ENCODE results near the gene EPB41L3. TPM values are rescaled to one million over a fixed set of nuclear protein-coding genes. Genes with fewer than 3 reads are reported as not detected.
"Not testable (repeated sequence)": the region's sequence is repeated elsewhere in the genome, so short reads cannot be mapped to it uniquely, and the experiment has no call there.

The EPB41L3 gene
- polyA plus RNA-seq (ENCODE audit: insufficient read depth in 1 of 5, insufficient read length in 5 of 5, low replicate concordance in 1 of 5), result 10 to 100 TPM; 30.1 to 42.2 (median 40.5) TPM
- long read RNA-seq, donor 1, partial matches to known transcripts, result 0 of 2 reads
- long read RNA-seq, donor 1, other reads (novel, unspliced or antisense), result 0 of 2 reads
- long read RNA-seq, donor 2, partial matches to known transcripts, result 0 of 1 reads
- long read RNA-seq, donor 2, other reads (novel, unspliced or antisense), result 0 of 1 reads
- long read RNA-seq, donor 3, result 0 reads
- long read RNA-seq, donor 4, partial matches to known transcripts, result 0 of 1 reads
- long read RNA-seq, donor 4, other reads (novel, unspliced or antisense), result 0 of 1 reads
- long read RNA-seq, donor 5, partial matches to known transcripts, result 0 of 1 reads
- long read RNA-seq, donor 5, other reads (novel, unspliced or antisense), result 0 of 1 reads
- long read RNA-seq, donor 6, partial matches to known transcripts, result 0 of 2 reads
- long read RNA-seq, donor 6, other reads (novel, unspliced or antisense), result 0 of 2 reads
- long read RNA-seq, donor 7, partial matches to known transcripts, result 0 of 1 reads
- long read RNA-seq, donor 7, other reads (novel, unspliced or antisense), result 0 of 1 reads
- long read RNA-seq, donor 8, partial matches to known transcripts, result 0 of 1 reads
- long read RNA-seq, donor 8, other reads (novel, unspliced or antisense), result 0 of 1 reads

DNA sequence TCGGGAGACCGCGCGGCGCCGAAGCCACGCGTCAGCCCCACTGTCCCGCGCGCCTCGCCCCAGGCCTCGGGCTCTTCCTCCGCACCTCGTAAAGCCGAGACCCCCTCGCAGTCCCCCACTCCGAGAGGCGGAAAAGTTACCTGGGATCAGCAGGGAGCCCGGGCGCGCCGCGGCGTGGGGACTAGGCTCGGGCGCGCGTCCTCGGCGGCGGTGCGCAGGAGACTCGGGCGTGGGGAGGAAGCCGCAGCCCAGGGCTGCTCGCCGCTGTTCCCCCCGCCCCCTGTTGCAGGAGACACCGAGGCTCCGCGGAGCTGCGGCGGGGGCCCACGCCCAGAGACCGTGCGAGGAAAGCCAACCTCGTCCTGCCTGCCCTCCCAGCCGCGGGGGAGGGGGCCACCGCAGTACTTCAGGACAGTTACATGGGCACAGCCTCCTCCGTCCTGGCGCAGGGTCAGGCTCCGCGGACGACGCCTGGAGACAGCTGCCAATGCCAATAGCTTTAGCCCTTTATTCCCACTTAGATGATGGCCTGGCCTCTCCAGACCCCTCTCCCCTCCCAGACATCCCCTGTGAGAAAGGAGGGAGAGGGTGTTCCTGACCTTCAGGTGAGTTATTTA is at the start of gene EPB41L3:
EPB41L3 (minus strand) TSS at position 225 of the 617 bp plus-strand sequence. CDS start 54,814 bp downstream, outside the sequence.
- DNase-seq, result no peak

DNA sequence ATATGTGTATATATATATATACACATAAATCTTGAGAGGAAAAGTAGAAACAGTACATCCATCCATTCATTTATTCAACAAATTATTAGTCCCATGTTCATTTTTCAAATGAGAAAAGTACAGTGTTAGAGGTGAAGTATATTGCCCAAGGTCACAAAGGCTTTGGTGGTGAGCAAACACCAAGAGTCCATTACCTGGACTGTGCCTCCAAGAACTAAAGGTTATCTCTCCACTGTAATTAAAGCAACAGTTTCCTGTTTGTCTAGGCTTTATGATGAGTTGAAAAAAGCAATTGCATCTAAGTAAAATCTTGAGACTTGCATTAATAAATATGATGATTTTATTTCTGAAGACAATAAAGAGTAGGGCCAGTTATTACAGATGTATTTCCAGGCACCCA is 44.7 kb upstream of the EPB41L3 start:
- no peak for DNase-seq

DNA sequence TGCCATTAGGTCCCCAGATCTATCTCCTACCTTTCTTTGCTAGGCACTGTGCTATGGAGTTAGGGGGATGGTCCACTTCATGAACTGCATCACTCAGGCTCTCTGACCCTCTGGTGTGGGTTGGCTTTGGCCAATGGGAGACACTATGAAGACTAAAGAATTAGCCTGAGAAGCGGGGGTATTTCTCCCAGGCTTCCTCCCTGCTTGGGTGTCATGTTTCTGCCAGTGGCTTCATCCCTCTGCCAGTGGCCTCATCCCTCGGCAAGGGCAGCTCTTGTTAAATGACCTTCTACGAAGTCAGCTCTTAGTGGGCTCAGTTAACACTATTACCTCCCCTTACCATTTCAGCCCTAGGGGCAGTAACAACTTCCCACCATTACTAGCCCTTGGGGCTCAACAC is 41.9 kb upstream of the EPB41L3 start:
- DNase-seq, result no peak

DNA sequence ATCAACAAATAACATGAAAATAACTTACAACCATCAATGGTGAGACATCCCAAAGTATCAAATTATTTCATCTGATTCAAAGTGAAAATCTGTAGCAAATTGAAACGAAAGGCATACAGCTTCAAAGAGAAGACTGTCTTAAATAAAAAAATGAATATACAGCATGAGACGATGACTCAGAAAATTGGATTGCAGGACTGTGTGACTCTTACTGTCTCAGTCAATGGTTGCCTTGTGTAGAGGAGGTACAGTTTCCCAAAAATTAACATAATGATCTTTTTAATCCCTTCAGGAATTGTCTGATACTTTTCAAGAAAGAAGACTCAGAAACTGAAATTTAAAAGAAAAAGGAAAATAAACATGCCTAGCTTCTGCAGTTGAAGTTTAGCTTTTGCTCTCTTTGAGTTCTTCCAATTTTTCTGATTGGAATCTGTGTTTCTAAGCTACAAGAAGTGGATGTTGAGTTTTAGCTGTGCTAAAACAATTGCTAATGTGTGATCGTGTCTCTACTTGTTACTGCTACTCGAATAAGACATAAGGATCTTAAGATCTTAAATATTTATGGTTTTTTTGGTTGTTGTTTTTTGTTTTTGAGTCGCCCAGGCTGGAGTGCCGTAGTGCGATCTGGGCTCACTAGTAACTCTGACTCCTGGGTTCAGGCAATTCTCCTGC is 41.1 kb upstream of the EPB41L3 start:
- DNase-seq, result no peak

DNA sequence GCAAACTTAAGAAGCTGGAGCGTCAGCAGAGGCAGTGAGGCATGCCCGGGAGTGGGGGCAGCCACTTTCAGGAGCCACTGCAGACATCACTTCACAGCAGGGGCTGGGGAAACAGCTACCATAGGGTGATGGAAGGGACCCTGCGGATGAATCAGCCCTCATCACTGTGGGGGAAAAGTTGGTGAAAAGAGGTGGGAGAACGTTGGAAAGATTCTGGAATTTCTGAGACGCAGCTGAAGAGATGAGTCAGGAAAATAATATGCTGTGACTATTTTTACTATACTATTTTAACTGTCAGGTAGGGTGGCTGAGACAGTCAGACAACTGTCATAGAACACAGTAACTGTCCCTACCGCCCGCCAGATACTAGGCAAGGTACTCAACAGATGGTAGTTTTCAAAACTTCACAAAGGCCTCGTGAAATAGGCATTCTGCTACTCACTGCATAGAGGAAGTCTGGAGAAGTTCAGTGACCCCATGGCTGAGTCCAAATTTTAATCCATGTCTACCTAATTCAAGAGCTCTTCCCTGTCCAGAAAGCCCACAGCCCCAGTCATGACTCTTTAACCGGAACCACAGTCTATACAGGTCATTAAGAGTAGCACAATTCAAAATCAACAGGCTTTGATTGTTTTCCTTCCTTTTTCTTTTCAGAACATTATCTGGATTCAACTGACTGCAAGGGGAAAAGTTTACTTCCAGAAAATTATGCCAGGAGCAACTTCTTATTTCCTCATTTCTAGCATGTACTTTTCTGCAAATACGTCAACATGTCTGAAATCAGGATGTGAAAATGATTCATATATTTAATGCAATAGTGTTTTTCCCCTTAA is 39.3 kb upstream of the EPB41L3 start:
- DNase-seq, result no peak

DNA sequence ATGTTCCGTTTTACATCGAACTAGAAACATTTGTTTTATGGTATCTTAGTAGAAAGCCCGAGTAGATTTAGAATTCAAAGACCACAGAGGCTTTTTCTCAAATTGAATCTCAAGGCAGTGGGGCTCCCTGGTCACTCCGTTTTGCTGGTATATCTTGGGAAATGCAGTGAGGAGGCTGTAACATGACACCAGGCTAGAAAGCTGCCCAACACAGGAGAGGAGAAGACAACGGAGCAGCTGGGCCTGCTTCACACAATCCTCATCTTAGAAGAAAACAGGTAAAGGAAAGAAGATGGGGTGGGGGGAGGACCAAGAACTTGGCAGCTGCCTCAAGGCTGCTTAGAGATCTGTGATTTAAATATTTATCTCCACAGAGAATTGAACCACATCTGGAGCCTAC is 38.3 kb upstream of the EPB41L3 start:
- DNase-seq, result peak in 1 of 2 donors; percentile 45

DNA sequence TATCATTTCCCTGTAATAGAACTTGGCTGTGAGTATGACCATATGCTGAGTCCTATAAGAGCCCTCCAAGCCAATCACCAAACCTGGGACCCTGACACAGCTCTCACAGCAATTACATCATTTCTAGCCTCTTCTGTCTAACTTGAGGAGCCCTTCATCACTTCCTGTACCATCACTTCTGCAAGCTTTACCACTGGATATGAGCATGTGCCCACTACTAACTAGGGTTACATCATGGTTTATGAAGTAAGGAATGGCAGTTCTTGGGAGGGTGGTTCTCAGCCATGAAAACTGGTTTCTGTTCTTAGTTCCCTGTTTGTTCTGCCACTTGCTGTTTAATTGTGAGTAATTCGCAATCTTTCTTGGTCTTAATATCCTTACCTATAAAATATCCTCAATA is 31.0 kb upstream of the EPB41L3 start:
- no peak for DNase-seq

DNA sequence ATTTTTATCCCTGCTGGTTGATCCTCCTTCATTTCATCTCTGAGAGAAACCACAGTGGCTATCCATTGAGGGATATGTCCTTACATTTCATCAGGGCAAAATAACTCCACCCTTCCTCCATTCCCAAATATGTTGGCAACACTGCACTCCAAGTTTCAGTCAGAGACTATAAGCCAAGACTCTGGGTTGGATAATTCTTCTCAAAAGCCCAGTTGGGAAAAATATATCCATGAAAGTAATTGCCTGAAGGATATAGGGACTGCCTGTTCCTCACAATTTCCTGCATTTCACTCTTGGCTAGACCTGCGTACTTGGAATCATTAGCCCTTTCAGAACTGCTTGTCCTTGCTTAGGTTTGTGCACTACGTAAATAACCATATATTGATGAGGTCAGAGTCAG is 27.9 kb upstream of the EPB41L3 start:
- no peak for DNase-seq

DNA sequence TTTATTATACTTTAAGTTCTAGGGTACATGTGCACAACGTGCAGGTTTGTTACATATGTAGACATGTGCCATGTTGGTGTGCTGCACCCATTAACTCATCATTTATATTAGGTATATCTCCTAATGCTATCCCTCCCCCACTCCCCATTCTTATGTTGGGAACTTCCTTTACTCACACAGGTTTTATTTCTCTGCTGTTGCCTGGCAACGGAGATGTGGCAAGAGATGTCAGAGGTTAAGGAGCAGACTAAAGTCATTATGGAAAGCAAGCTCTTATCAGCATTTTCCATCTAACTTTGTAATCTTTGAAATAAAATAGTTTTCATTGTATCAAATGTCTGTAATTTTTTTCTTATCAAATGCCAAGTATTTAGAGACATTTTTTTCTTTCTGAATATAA is 26.8 kb upstream of the EPB41L3 start:
- DNase-seq, result not testable (repeated sequence)

DNA sequence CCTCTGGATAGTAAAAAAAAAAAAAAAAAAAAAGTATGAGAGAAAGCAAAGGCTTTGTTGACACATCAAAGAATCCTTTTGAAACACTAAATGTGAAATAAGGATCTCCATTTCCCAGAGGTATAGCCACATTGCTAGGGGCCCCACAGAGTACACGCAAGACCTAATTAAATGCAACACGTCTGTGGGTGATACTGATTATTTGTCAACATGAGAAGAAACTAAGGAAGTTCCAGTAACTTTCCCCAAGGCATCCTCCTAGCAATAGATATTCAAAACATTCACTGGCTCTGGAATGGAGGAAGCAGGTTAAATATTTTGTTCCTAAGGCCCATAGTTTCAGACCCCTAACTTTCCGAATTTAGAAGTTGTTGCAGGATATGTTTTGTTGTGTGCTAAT is 24.6 kb upstream of the EPB41L3 start:
- no peak for DNase-seq

DNA sequence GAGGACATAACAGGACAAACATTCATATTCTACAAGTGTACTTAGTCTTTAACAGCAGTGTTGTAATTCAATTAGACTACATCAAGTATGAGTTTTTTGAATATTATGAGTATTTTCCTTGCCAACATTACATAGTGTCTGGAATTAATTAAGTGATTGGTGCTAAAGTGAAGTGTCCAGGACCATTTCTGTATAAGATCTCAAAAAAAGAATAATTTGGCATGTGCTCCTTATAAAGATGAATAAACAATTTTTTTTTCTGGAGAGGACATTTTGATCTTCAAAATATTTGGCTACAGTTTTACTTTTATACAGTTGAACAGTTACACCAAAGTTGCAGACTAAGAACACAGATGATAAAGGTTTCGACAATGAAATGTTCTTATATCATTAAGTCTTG is 15.1 kb upstream of the EPB41L3 start:
- DNase-seq, result no peak

DNA sequence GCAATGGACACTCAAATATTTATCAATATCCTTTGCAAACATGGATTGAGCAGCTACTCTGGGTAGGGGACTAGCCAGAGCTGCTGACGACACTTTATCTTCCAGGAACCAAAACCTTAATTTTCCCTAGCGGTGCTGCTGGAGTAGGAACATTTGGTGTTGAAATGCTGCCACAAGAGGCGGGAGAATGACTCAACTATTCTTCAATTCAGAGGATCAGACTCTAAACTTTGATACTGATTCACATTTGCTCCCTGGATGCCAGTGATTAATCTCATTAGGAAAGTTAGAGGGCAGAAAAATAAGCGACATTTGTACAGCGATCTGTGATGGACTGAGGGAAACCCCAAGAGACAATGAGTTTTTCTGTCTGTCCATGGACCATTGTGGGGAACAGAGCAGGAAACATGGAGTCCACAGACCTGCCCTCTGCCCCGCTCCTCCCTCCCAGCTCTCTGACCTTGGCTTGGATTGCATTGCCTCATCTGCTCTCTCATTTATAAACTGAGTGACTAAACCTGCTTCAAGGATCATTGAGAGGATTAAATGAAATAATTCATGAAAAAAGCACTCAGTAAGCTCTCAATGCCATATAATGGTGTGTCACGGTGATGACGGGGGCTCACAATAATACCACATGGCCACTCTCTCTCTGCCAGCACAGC is 12.6 kb upstream of the EPB41L3 start:
- DNase-seq, result no peak

DNA sequence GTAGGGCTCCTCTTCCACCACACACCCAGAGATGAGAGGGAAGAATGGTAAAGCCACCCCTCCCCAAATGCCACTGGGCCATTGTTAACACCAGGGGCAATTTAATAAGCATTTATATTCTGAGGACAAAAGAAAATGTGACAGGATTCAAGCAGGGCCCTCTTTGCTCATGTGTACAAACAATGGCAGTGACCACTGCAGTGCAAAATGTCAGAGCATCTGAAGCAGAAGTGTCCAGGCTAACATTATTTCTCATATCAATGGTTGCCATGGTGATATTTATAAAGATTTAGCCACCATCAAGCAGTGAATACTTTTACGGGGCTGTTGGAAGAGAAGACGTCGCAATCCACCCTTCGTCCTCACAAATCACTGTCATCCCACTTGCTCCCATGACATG is 10.8 kb upstream of the EPB41L3 start:
- DNase-seq, result no peak

DNA sequence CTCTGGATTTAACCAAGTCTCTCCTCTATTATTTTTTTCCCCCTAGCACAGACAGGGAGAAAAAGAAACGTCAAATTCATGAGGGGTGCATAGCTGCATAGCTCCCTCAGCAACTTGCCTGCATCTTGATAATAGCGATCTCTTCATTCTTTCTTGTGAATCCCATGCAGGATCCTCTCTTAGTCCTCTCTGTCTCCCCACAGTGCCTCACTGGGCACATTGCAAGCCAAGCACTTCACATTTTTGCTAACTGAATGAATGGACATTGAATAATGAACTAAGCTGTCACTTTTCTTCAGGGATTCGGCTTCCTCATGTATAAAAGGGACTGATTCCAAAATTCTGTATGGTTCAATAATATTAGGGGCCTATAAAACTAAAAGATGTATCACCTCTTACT is 2.9 kb upstream of the EPB41L3 start:
- DNase-seq, result no peak

DNA sequence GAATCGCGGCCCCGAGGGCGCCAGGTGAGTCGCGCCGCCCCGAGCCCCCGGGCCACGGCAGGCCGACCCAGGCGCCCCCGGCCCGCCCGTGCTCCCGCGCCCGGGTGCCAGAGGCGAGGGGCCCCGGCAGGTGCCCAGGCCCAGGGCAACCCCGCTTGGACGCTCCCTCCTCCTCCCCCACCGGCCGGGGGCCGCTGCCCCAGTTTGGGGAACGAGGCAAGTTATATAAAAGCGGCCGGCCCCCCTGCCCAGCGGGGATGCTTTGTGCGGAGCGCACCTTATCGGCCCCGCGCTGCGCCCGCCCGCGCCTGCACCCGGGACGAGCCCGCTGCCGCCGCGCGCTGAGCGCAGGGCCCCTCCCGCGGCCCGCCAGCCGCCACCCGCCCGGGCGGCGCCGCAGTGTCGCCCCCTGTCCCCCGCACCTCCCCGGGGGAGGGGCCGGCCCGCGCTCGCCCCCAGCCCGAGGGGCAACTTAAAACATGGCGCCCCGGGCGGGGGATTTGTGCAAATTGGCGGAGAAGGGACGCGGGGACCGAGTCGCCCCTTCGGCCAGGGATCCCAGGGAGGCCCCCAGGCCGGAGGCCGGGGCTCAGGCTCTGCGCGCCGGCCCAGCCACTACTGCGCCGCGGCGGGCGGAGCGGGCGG is 639 bp downstream of the EPB41L3 start:
- DNase-seq, result no peak

DNA sequence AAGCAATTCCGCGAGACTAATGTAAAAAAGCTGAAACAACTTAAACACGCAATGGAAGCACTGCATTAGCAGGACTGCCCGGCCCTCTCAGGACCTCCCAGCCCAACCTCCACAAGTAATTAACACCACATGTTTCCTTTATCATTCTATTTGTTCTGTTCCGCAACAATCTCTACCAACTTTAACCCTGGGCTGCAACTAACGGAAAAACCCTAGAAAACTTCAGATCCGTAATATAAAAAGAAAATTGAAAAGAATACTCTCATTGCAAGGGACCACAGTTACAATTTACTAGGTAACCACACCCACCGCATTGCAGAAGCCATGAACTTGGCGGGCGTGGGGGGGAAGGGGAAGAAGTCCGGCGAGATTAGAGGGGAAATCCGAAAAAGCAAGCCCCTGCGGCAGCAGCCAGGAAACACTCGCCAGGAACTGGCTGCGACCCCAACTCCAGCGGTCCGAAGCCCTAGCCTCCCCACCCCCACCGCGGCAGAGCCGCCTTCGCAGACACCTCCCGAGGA is 1.2 kb downstream of the EPB41L3 start:
- no peak for DNase-seq

DNA sequence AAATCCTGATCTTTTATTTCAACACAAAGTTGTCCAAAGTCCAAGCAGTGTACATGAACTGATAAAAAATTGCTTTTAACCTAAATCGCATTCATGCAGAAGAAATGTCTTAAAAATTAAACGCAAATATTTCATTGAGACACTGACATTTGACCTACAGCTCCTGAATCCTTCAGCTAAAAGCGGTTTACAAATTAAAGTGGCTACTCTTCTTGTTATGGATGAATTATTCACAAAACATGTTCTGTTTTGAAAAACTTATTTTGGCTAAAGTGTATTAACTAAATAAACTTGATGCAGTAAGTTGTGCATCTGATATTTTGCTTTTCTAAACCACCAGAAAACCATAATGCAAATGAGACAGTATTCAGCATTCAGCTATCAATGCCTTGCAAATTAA is 2.2 kb downstream of the EPB41L3 start:
- no peak for DNase-seq

DNA sequence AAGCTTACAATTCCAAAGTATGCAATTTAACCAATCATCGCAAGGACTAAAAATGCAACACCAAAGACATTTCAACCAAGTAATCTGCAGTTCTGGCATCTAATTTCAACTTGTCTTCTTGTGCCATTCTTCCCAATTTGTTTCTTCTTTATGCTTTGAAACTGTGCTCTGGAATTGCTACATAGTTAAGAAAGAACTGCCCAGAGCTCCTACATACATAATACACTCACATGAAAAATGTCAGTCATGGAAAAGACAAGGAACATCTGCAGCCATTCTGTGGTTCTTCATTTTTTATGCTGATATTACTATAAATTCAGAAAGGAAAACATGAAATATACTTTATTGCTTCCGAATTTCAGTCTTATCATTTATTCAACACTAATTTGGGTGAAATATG is 4.4 kb downstream of the EPB41L3 start:
- no peak for DNase-seq

DNA sequence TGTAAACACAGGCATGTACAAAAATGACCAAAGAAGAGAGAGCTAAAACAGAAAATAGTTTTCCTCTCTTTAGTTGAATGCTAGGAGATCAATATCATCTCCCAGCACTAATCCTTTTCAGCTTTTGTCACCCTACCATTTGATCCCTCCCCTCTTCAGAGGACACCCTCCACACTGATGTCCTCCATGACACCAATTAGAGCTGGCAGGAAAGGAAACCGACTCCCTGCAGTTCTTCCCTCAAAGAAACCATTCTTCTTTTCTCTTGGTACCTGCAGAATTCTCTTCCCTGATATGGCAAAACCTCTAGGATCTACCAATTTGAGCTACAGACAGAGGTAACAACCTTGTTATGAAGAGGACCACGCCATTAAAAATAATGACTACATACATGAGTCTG is 5.3 kb downstream of the EPB41L3 start:
- no peak for DNase-seq

DNA sequence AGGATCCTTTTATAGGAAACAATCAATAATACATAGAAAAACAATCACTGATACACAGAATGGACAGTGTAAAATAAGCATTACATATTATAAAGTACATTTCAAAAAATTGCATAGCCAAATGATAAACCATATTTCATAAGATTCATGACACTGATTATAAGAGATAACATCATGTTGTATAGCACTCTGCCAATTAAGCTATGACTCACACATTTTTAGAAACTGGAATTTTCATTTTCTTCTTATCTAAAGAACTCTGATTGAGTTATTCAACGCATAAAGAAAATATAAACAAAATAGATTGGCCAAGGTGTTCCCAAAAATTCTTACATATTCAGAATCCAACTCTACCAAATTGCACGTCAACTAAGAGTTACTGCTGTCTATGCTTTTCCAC is 5.9 kb downstream of the EPB41L3 start:
- no peak for DNase-seq
